H1 (cell line): ENCODE results near the gene ALPL. TPM values are rescaled to one million over a fixed set of nuclear protein-coding genes. Genes with fewer than 3 reads are reported as not detected.

Experiments
- CTCF ChIA-PET: fragments of 300-600 bp; sonication (Branson Sonifier 250); formaldehyde crosslinking; loops from one replicate; lab custom pipeline; 2021; ENCODE audit not compliant: partially characterized antibody; lab: Charles Lee
- POLR2A ChIA-PET: fragments of 300-600 bp; sonication (Branson Sonifier 250); formaldehyde crosslinking; loops from one replicate; lab custom pipeline; 2021; ENCODE audit warnings: inconsistent platforms; ENCODE audit not compliant: partially characterized antibody; lab: Charles Lee
- DNase-seq, 2 experiments: peaks; one replicate each; pipeline versions ENCODE4 v3.0.0 to v3.0.0-alpha.2; 2010 to 2022; ENCODE audit warnings: low spot score in 2 of 2, low read depth in 1 of 2, mixed read lengths in 1 of 2
- FAIRE-seq: peaks from 2 replicates; lab custom pipeline; 2011; peaks lifted over from hg19 to GRCh38; lab: Jason Lieb, UNC
- H2AFZ ChIP-seq: 2 replicates; pipeline ENCODE4 v1.8.1; 2012; ENCODE audit warnings: low read length, inconsistent platforms
- H2AK5ac ChIP-seq: 2 replicates; pipeline ENCODE4 v1.6.1; 2013; ENCODE audit warnings: low read depth, low read length
- H2BK120ac ChIP-seq: replicated peaks from 2 replicates; pipeline ENCODE3; 2013; ENCODE audit warnings: low read depth, low read length, inconsistent platforms
- H2BK12ac ChIP-seq: 2 replicates; pipeline ENCODE4 v1.6.1; 2013; ENCODE audit warnings: low read depth, low read length
- H2BK15ac ChIP-seq: 2 replicates; pipeline ENCODE4 v1.6.1; 2013; ENCODE audit warnings: low read length
- H2BK20ac ChIP-seq: 2 replicates; pipeline ENCODE4 v1.6.1; 2013; ENCODE audit warnings: low read length
- H2BK5ac ChIP-seq: 2 replicates; pipeline ENCODE4 v1.6.1; 2013; ENCODE audit warnings: low read depth, low read length
- H3K14ac ChIP-seq: 2 replicates; pipeline ENCODE4 v1.6.1; 2013; ENCODE audit warnings: inconsistent platforms; ENCODE audit not compliant: insufficient read length
- H3K18ac ChIP-seq: 2 replicates; pipeline ENCODE4 v1.6.1; 2013; ENCODE audit warnings: low read length; ENCODE audit errors: extremely low read depth
- H3K23ac ChIP-seq: 2 replicates; pipeline ENCODE4 v1.6.1; 2013; ENCODE audit warnings: inconsistent platforms; ENCODE audit not compliant: insufficient read length
- H3K23me2 ChIP-seq: 2 replicates; pipeline ENCODE4 v1.6.1; 2013; ENCODE audit warnings: low read depth, low read length
- H3K27ac ChIP-seq: 2 replicates; pipeline ENCODE4 v1.6.1; 2011; ENCODE audit warnings: low read depth, low read length, inconsistent platforms
- H3K27me3 ChIP-seq, 4 experiments: replicated peaks in 1 of 4; 1 replicate in 1 of 4; 2 replicates in 3 of 4; pipeline versions ENCODE4 v1.6.1 to v1.8.1; 2011 to 2013; ENCODE audit warnings: low read length in 3 of 4, mild to moderate bottlenecking in 3 of 4, inconsistent platforms in 2 of 4, mixed read lengths in 2 of 4, moderate library complexity in 1 of 4; ENCODE audit not compliant: control insufficient read depth in 3 of 4, insufficient read depth in 3 of 4; ENCODE audit errors: extremely low read depth in 1 of 4
- H3K36me3 ChIP-seq, 4 experiments: 2 replicates each; pipeline versions ENCODE4 v1.6.1 to v1.8.1; 2011 to 2013; ENCODE audit warnings: mild to moderate bottlenecking in 4 of 4, low read length in 3 of 4, moderate library complexity in 2 of 4, control low read depth in 1 of 4, inconsistent platforms in 1 of 4; ENCODE audit not compliant: insufficient read depth in 4 of 4, control insufficient read depth in 2 of 4
- H3K4ac ChIP-seq: replicated peaks from 2 replicates; pipeline ENCODE3; 2013; ENCODE audit warnings: low read length, low read depth, mixed read lengths, inconsistent platforms; ENCODE audit not compliant: insufficient read length
- H3K4me1 ChIP-seq, 4 experiments: replicated peaks in 1 of 4; 1 replicate in 1 of 4; 2 replicates in 3 of 4; pipeline versions ENCODE4 v1.6.1 to v1.8.1; 2011 to 2013; ENCODE audit warnings: low read length in 3 of 4, inconsistent platforms in 2 of 4, mixed read lengths in 1 of 4; ENCODE audit not compliant: insufficient read depth in 4 of 4, control insufficient read depth in 3 of 4
- H3K4me2 ChIP-seq, 2 experiments: 2 replicates each; pipeline versions ENCODE4 v1.6.1 to v1.8.1; 2011 to 2013; ENCODE audit warnings: low read depth in 2 of 2, low read length in 2 of 2, control low read depth in 1 of 2, inconsistent platforms in 1 of 2, mild to moderate bottlenecking in 1 of 2; ENCODE audit not compliant: insufficient read depth in 1 of 2
- H3K4me3 ChIP-seq, 4 experiments: fragments of 200-600, 300-600 bp in 1 of 4; sonication (generic), shearing (Covaris generic), sonication (Bioruptor Twin) in 1 of 4; 2 replicates each; pipeline versions ENCODE4 v1.5.1 to v1.8.1; 2011 to 2016; ENCODE audit warnings: low read length in 4 of 4, low read depth in 3 of 4, control low read depth in 2 of 4, inconsistent platforms in 2 of 4, mild to moderate bottlenecking in 2 of 4, mixed read lengths in 1 of 4, moderate library complexity in 1 of 4; ENCODE audit not compliant: insufficient read depth in 2 of 4; ENCODE audit errors: extremely low read depth in 1 of 4
- H3K56ac ChIP-seq: replicated peaks from 2 replicates; pipeline ENCODE3; 2013; ENCODE audit warnings: low read depth, mild to moderate bottlenecking, mixed read lengths, low read length, inconsistent platforms; ENCODE audit not compliant: insufficient read length
- H3K79me1 ChIP-seq: 2 replicates; pipeline ENCODE4 v1.6.1; 2013; ENCODE audit warnings: low read depth, low read length, control low read depth
- H3K79me2 ChIP-seq, 2 experiments: 2 replicates each; pipeline versions ENCODE4 v1.6.1 to v1.8.1; 2012 to 2013; ENCODE audit warnings: low read length in 2 of 2, mild to moderate bottlenecking in 2 of 2, inconsistent platforms in 1 of 2; ENCODE audit not compliant: insufficient read depth in 2 of 2, control insufficient read depth in 1 of 2
- H3K9ac ChIP-seq, 4 experiments: replicated peaks in 1 of 4; 1 replicate in 1 of 4; 2 replicates in 3 of 4; pipeline versions ENCODE4 v1.6.1 to v1.8.1; 2011 to 2013; ENCODE audit warnings: low read depth in 3 of 4, low read length in 3 of 4, control low read depth in 2 of 4, mild to moderate bottlenecking in 2 of 4, moderate library complexity in 2 of 4, inconsistent platforms in 1 of 4; ENCODE audit errors: extremely low read depth in 1 of 4
- H3K9me3 ChIP-seq, 2 experiments: 2 replicates each; pipeline versions ENCODE4 v1.6.1 to v1.8.1; 2012 to 2013; ENCODE audit warnings: mild to moderate bottlenecking in 2 of 2, moderate library complexity in 2 of 2, control low read depth in 1 of 2, inconsistent platforms in 1 of 2, low read depth in 1 of 2, low read length in 1 of 2, mixed read lengths in 1 of 2; ENCODE audit not compliant: insufficient read depth in 2 of 2
- H4K20me1 ChIP-seq, 2 experiments: replicated peaks in 1 of 2; 2 replicates each; pipeline versions ENCODE3 to v1.8.1; 2011 to 2013; ENCODE audit warnings: inconsistent platforms in 2 of 2, low read length in 2 of 2, mild to moderate bottlenecking in 1 of 2; ENCODE audit not compliant: insufficient read depth in 2 of 2, control insufficient read depth in 1 of 2
- H4K5ac ChIP-seq: 2 replicates; pipeline ENCODE4 v1.6.1; 2013; ENCODE audit warnings: low read length, low read depth, mixed read lengths, inconsistent platforms; ENCODE audit not compliant: insufficient read length
- H4K8ac ChIP-seq: 2 replicates; pipeline ENCODE4 v1.8.0; 2013; ENCODE audit warnings: mild to moderate bottlenecking, moderate library complexity, low read length, inconsistent platforms; ENCODE audit not compliant: insufficient read depth; ENCODE audit errors: extremely low read depth
- H4K91ac ChIP-seq: replicated peaks from 2 replicates; pipeline ENCODE3; 2013; ENCODE audit warnings: low read length, mixed read lengths, inconsistent platforms; ENCODE audit not compliant: insufficient read length
- HDAC2 ChIP-seq, 2 experiments: fragments of 300-600 bp in 1 of 2; sonication (generic) in 1 of 2; IDR thresholded peaks; 2 replicates each; pipeline ENCODE4 v1.6.1; 2011 to 2012; ENCODE audit warnings: low read depth in 2 of 2, low read length in 2 of 2, mild to moderate bottlenecking in 2 of 2, moderate library complexity in 2 of 2, borderline replicate concordance in 1 of 2, inconsistent platforms in 1 of 2
- RNF2 ChIP-seq: fragments of 200-900, 300-1000 bp; sonication (generic); IDR thresholded peaks from 2 replicates; pipeline ENCODE4 v1.7.1; 2016; ENCODE audit warnings: borderline replicate concordance, low read depth, mild to moderate bottlenecking, antibody characterized with exemption, low read length; ENCODE audit not compliant: poor library complexity, severe bottlenecking; ENCODE audit errors: missing control alignments
- SP4 ChIP-seq: IDR thresholded peaks from 2 replicates; pipeline ENCODE4 v1.6.1; 2012; ENCODE audit warnings: low read length, inconsistent platforms
- WGBS, 2 experiments: shearing (Covaris generic) in 1 of 2; methylation state at CpG; one replicate each; pipeline versions ENCODE4 v1.1.6 to v1.1.7; 2013 to 2015; ENCODE audit warnings: low lambda C conversion rate in 2 of 2, mixed read lengths in 2 of 2, inconsistent platforms in 1 of 2, low coverage in 1 of 2, missing lambda C conversion rate in 1 of 2; ENCODE audit not compliant: insufficient replicate concordance in 2 of 2, insufficient coverage in 1 of 2, insufficient read length in 1 of 2; ENCODE audit errors: extremely low coverage in 1 of 2, missing lambda C conversion rate in 1 of 2; 5-methylcytosine and 5-hydroxymethylcytosine counted together
- polyA plus RNA-seq, 7 experiments: library from polyadenylated mRNA; depleted of rRNA in 3 of 7; stranded (reverse) in 5 of 7; unstranded in 2 of 7; fragments of >200 nt in 5 of 7; fragments of 200-250 nt in 2 of 7; gene quantifications; 1 replicate in 5 of 7; 2 replicates in 1 of 7; 4 replicates in 1 of 7; pipeline versions ENCODE4 v1.2.1 to v1.2.3, GENCODE V29; 2011 to 2013; ENCODE audit warnings: missing spikeins in 2 of 7, mixed read lengths in 2 of 7
- total RNA-seq: library from RNA; stranded (reverse); fragmentation: NEBNext Ultra II Directional; extraction: Animal tissue kit (Norgen Biotek cat#: 25700); gene quantifications from 2 replicates; pipeline ENCODE4 v1.2.1, GENCODE V29; 2021
- TF ChIP-seq, protein P1 (sequence below): IDR thresholded peaks from 2 replicates; pipeline ENCODE4 v1.6.1; 2011; ENCODE audit warnings: low read depth, mild to moderate bottlenecking, low read length; ENCODE audit not compliant: insufficient read depth
- TF ChIP-seq, protein P2 (sequence below), 3 experiments: IDR thresholded peaks; 1 replicate in 2 of 3; 2 replicates in 1 of 3; pipeline versions ENCODE4 v1.5.1 to v1.6.1; 2011; ENCODE audit warnings: low read length in 3 of 3, mild to moderate bottlenecking in 3 of 3, inconsistent platforms in 2 of 3, low read depth in 1 of 3, moderate library complexity in 1 of 3; ENCODE audit not compliant: insufficient read depth in 1 of 3; ENCODE audit errors: control extremely low read depth in 1 of 3
- TF ChIP-seq, protein P3 (sequence below): IDR thresholded peaks from 2 replicates; pipeline ENCODE4 v1.6.1; 2012; ENCODE audit warnings: inconsistent platforms

Gene ALPL
- total and polyA plus RNA-seq, 2 of the 8 experiments (the other 6 are each of a cell fraction or from before 2014, with no cell fraction given), result 175 to 362 TPM

DNA sequence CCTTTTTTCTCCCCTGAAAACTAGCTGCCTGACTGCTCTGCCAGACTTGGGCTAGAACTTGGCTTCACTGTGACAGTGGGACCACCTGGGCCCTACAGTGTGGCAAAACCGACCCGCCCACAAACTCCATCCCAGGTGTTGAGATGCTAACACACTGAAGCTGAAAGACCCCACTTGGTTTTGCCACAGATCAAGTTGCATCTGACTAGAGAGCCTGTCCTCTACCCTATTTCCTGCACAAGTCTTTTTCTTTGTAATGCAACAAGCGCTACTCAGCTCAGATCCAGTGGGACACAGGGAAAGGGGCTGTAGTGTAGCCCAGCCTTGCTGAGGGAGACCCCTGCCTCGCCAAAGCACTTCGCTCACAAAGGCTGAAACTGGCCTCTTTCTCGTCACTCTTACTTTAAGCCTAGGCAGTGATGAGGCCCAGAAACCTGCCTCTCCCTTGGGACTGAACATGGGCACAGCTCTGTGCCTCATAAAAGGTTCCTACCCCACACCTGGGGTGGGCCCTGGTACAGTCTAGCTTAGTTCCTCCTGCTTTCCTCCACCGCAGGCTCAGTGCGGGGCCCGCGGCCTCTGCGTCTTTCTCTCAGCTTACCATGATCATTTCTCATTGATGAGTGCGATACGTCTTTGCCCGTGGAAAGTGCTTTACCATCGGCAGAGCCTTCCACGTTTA, 9.7 kb downstream of the ALPL start:
- Histone ChIP-seq H2BK15ac (0 out of 2 replicates have a peak overlapping the region, but pooled peaks have one; percentile 33), H3K4me1 (peaks cover 14 to 22% (median 16%) of the 10 kb centered on the region in 4 experiments), H3K27ac (peak overlapping the region; percentile 13; the same call in 1 of the 2 replicates), H3K79me1 (peaks cover 10% of the 10 kb centered on the region), H3K4me3 (peak overlapping the region in 1 of 4 experiments; percentile 2; a peak in 1 of 8 replicates), H2BK12ac (0 out of 2 replicates have a peak overlapping the region, but pooled peaks have one; percentile 6), H3K27me3 (no peaks in the 10 kb centered on the region), H3K4ac (peak overlapping the region; percentile 40), H3K23ac (no peak overlapping the region), H4K20me1 (peaks cover 9 to 38% of the 10 kb centered on the region in 2 experiments), H4K8ac (peak overlapping the region; percentile 7; the same call in 1 of the 2 replicates), H3K79me2 (peaks cover 10 to 70% of the 10 kb centered on the region in 2 experiments), H3K18ac (peak overlapping the region; percentile 39; the same call in 1 of the 2 replicates), H2AFZ (no peak overlapping the region), H3K14ac (no peak overlapping the region), H2BK20ac (peak overlapping the region; percentile 56; the same call in 1 of the 2 replicates), H3K36me3 (no peaks in the 10 kb centered on the region), H3K56ac (no peak overlapping the region), H3K9ac (no peak overlapping the region; a peak in 1 of 7 replicates), H2BK120ac (no peak overlapping the region), H3K4me2 (peak overlapping the region; percentile 26 to 35; a peak in 3 of 4 replicates), H2BK5ac (peak overlapping the region; percentile 90), H2AK5ac (no peak overlapping the region), H3K9me3 (no peaks in the 10 kb centered on the region), H4K5ac (no peak overlapping the region), H3K23me2 (no peaks in the 10 kb centered on the region), H4K91ac (no peak overlapping the region)
- DNase-seq (no peak), FAIRE-seq (peak; percentile 77)
- POLR2A ChIA-PET, result interaction anchor here (0.7 to 1.5 kb wide), 4 partner anchors 9 to 246 kb away, joined by 3 to 6 read pairs (median 3); no protein-coding TSS in a partner anchor
- CTCF ChIA-PET, result interaction anchor here (0.9 to 26.3 kb wide), 10 partner anchors 10 to 257 kb away, joined by 3 to 372 read pairs (median 4); no protein-coding TSS in a partner anchor
- 67% methylated on average over 16 of the region's 16 CpGs; no CpG with 5 or more reads in 1 of the 2 experiments for WGBS, 2 experiments
- TF ChIP-seq HDAC2 (IDR thresholded peaks at IDR 0.05; ENCODE audit: borderline replicate concordance in 1 of 2, low read depth in 2 of 2, low read length in 2 of 2), result no peak
- TF ChIP-seq, protein P1, sequence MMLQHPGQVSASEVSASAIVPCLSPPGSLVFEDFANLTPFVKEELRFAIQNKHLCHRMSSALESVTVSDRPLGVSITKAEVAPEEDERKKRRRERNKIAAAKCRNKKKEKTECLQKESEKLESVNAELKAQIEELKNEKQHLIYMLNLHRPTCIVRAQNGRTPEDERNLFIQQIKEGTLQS, result no peak
- no peak for TF ChIP-seq RNF2
- TF ChIP-seq SP4, result no peak
- TF ChIP-seq, protein P2, sequence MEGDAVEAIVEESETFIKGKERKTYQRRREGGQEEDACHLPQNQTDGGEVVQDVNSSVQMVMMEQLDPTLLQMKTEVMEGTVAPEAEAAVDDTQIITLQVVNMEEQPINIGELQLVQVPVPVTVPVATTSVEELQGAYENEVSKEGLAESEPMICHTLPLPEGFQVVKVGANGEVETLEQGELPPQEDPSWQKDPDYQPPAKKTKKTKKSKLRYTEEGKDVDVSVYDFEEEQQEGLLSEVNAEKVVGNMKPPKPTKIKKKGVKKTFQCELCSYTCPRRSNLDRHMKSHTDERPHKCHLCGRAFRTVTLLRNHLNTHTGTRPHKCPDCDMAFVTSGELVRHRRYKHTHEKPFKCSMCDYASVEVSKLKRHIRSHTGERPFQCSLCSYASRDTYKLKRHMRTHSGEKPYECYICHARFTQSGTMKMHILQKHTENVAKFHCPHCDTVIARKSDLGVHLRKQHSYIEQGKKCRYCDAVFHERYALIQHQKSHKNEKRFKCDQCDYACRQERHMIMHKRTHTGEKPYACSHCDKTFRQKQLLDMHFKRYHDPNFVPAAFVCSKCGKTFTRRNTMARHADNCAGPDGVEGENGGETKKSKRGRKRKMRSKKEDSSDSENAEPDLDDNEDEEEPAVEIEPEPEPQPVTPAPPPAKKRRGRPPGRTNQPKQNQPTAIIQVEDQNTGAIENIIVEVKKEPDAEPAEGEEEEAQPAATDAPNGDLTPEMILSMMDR (IDR thresholded peaks at IDR 0.05; ENCODE audit: control extremely low read depth in 1 of 3, insufficient read depth in 1 of 3, low read depth in 1 of 3, low read length in 3 of 3), result no peak
- TF ChIP-seq, protein P3, sequence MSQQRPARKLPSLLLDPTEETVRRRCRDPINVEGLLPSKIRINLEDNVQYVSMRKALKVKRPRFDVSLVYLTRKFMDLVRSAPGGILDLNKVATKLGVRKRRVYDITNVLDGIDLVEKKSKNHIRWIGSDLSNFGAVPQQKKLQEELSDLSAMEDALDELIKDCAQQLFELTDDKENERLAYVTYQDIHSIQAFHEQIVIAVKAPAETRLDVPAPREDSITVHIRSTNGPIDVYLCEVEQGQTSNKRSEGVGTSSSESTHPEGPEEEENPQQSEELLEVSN, result no peak
